Neuronal stem cell (in vitro differentiated cells): ENCODE measurements around the gene SLC19A1.

Experiments used
- DNase-seq: peaks from one replicate; pipeline ENCODE4 v3.0.0-alpha.2; 2013; ENCODE audit warnings: low spot score
- H2AFZ ChIP-seq: one replicate; pipeline ENCODE4 v1.6.1; 2013; ENCODE audit warnings: mild to moderate bottlenecking, low read length, inconsistent platforms
- H2AK5ac ChIP-seq: 2 replicates; pipeline ENCODE4 v1.6.1; 2013; ENCODE audit warnings: low read depth, mild to moderate bottlenecking, inconsistent platforms, low read length, moderate library complexity, mixed read lengths
- H2BK120ac ChIP-seq: 2 replicates; pipeline ENCODE4 v1.6.1; 2013; ENCODE audit warnings: low read depth, mild to moderate bottlenecking, inconsistent platforms, low read length, moderate library complexity, mixed read lengths
- H2BK12ac ChIP-seq: one replicate; pipeline ENCODE4 v1.6.1; 2013; ENCODE audit warnings: low read length, inconsistent platforms
- H2BK15ac ChIP-seq: 2 replicates; pipeline ENCODE4 v1.6.1; 2013; ENCODE audit warnings: mild to moderate bottlenecking, low read length, inconsistent platforms, mixed read lengths
- H2BK5ac ChIP-seq: one replicate; pipeline ENCODE4 v1.6.1; 2013; ENCODE audit warnings: inconsistent platforms, mild to moderate bottlenecking, low read length, moderate library complexity
- H3K14ac ChIP-seq: one replicate; pipeline ENCODE4 v1.6.1; 2013; ENCODE audit warnings: low read length, inconsistent platforms
- H3K18ac ChIP-seq: 2 replicates; pipeline ENCODE4 v1.6.1; 2013; ENCODE audit warnings: low read length, inconsistent platforms
- H3K23ac ChIP-seq: 2 replicates; pipeline ENCODE4 v1.6.1; 2013; ENCODE audit warnings: low read depth, mild to moderate bottlenecking, mixed read lengths, low read length, inconsistent platforms; ENCODE audit not compliant: poor library complexity
- H3K27ac ChIP-seq: replicated peaks from 3 replicates; pipeline ENCODE4 v1.5.1; 2013; ENCODE audit warnings: low read length, inconsistent platforms
- H3K27me3 ChIP-seq, 3 experiments: 2 replicates each; pipeline ENCODE4 v1.6.1; 2013; ENCODE audit warnings: low read length in 3 of 3, mild to moderate bottlenecking in 2 of 3, inconsistent platforms in 1 of 3, low read depth in 1 of 3, mixed read lengths in 1 of 3, moderate library complexity in 1 of 3; ENCODE audit not compliant: control insufficient read depth in 3 of 3, insufficient read depth in 3 of 3
- H3K36me3 ChIP-seq, 2 donors: replicated peaks in 1 of 2; 2 replicates each; pipeline ENCODE4 v1.6.1; 2013; ENCODE audit warnings: low read length in 2 of 2; ENCODE audit not compliant: control insufficient read depth in 2 of 2, insufficient read depth in 2 of 2
- H3K4ac ChIP-seq: 2 replicates; pipeline ENCODE4 v1.6.1; 2013; ENCODE audit warnings: inconsistent platforms, mild to moderate bottlenecking, low read length, moderate library complexity
- H3K4me1 ChIP-seq, 2 donors: 1 replicate in 1 of 2; 2 replicates in 1 of 2; pipeline ENCODE4 v1.6.1; 2013; ENCODE audit warnings: low read length in 2 of 2, low read depth in 1 of 2; ENCODE audit not compliant: control insufficient read depth in 2 of 2, insufficient read depth in 1 of 2
- H3K4me2 ChIP-seq: one replicate; pipeline ENCODE4 v1.6.1; 2013; ENCODE audit warnings: mild to moderate bottlenecking, low read length, inconsistent platforms; ENCODE audit not compliant: insufficient read depth, poor library complexity, severe bottlenecking
- H3K4me3 ChIP-seq, 2 donors: 2 replicates each; pipeline ENCODE4 v1.5.1; 2013; ENCODE audit warnings: low read length in 2 of 2, mild to moderate bottlenecking in 2 of 2, inconsistent platforms in 1 of 2, moderate library complexity in 1 of 2
- H3K79me1 ChIP-seq: one replicate; pipeline ENCODE4 v1.6.1; 2013; ENCODE audit warnings: low read depth, mild to moderate bottlenecking, inconsistent platforms, low read length, moderate library complexity
- H3K9ac ChIP-seq: one replicate; pipeline ENCODE4 v1.6.1; 2013; ENCODE audit warnings: mild to moderate bottlenecking, low read depth, low read length, inconsistent platforms; ENCODE audit not compliant: poor library complexity
- H3K9me3 ChIP-seq, 2 donors: replicated peaks in 1 of 2; 2 replicates each; pipeline versions ENCODE3 to v1.6.1; 2013; ENCODE audit warnings: low read length in 2 of 2, mild to moderate bottlenecking in 2 of 2, inconsistent platforms in 1 of 2, low read depth in 1 of 2, mixed read lengths in 1 of 2, moderate library complexity in 1 of 2; ENCODE audit not compliant: control insufficient read depth in 2 of 2, insufficient read depth in 1 of 2
- H4K8ac ChIP-seq: one replicate; pipeline ENCODE4 v1.6.1; 2013; ENCODE audit warnings: low read depth, mild to moderate bottlenecking, inconsistent platforms, low read length, moderate library complexity
- H4K91ac ChIP-seq: one replicate; pipeline ENCODE4 v1.6.1; 2013; ENCODE audit warnings: low read length, low read depth, mild to moderate bottlenecking, inconsistent platforms; ENCODE audit not compliant: poor library complexity
- WGBS, 2 donors: extraction: QIAGEN DNeasy Blood & Tissue Kit; methylation state at CpG; one replicate each; pipeline ENCODE4 v1.1.7; 2013; ENCODE audit warnings: missing lambda C conversion rate in 2 of 2, mixed read lengths in 1 of 2; ENCODE audit not compliant: insufficient read length in 2 of 2, insufficient replicate concordance in 1 of 2; ENCODE audit errors: extremely low coverage in 2 of 2; 5-methylcytosine and 5-hydroxymethylcytosine counted together

The SLC19A1 gene

DNA sequence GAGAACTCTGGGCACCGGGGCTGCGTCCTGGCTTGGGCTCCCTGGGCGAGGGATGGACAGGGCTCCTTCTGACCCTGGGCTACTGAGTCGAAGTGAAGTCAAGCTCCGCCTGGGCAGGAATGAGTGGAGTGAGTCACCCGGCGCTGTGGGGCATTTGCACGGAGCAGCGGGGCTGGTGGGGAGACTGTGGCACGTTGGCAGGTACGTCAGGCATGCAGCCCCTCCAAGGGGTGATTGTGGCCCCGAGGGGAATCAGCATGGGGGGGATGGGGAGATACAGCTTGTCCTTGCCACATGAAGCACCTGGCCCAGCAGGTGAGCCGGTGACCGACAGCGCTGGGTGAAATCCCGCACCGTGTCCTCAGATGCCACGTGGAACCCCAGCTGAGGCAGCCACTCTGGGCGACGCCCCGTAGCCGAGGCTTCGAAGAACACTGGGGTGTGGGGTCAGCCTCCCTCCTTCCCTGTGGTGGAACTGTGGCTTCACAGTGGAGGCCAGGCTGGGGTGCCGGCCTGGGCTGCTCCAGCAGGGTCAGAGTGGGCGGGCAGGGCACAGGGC, 74.9 kb downstream of the SLC19A1 start:
- DNase-seq: no peak
- no peak overlapping the region for H3K4me3 ChIP-seq
- peaks cover 0 to 76% (median 0%) of the 10 kb centered on the region in 3 experiments for H3K27me3 ChIP-seq
- H2BK5ac ChIP-seq: no peak overlapping the region
- peaks cover 13% of the 10 kb centered on the region for H3K79me1 ChIP-seq
- H3K9me3 ChIP-seq: peaks cover under 1 to 4% of the 10 kb centered on the region in 2 donors
- no peak overlapping the region for H2AFZ ChIP-seq
- peak overlapping the region; percentile 33 for H3K9ac ChIP-seq
- H2BK120ac ChIP-seq: no peak overlapping the region
- H3K14ac ChIP-seq: no peak overlapping the region
- WGBS, 2 donors: no CpG with 5 or more reads among the region's 25 CpGs
- peak overlapping the region; percentile 91 for H2BK15ac ChIP-seq
- no peak overlapping the region for H3K27ac ChIP-seq
- no peak overlapping the region for H4K91ac ChIP-seq
- peak overlapping the region; percentile 78 for H3K18ac ChIP-seq
- peak overlapping the region; percentile 91 for H2AK5ac ChIP-seq
- peaks cover 10 to 23% of the 10 kb centered on the region in 2 donors for H3K4me1 ChIP-seq
- H3K23ac ChIP-seq: peak overlapping the region; percentile 62
- H4K8ac ChIP-seq: peak overlapping the region; percentile 84
- no peaks in the 10 kb centered on the region for H3K36me3 ChIP-seq
- no peak overlapping the region for H3K4ac ChIP-seq
- H3K4me2 ChIP-seq: no peak overlapping the region
- H2BK12ac ChIP-seq: no peak overlapping the region

GRCh38 chr21:45466330-45467220, 75.7 kb downstream of the SLC19A1 start:
- WGBS, 2 donors: no CpG with 5 or more reads among the region's 30 CpGs
- no peak for DNase-seq
- Histone ChIP-seq H3K27me3 (peaks cover 0 to 76% (median 0%) of the 10 kb centered on the region in 3 experiments), H4K91ac (no peak overlapping the region), H3K36me3 (no peaks in the 10 kb centered on the region), H2BK120ac (no peak overlapping the region), H3K27ac (no peak overlapping the region), H3K4me2 (no peak overlapping the region), H2BK12ac (no peak overlapping the region), H3K9ac (no peak overlapping the region), H3K4ac (no peak overlapping the region), H3K14ac (no peak overlapping the region), H3K23ac (peak overlapping the region; percentile 62), H3K18ac (peak overlapping the region; percentile 78), H3K9me3 (peaks cover 4 to 7% of the 10 kb centered on the region in 2 donors), H3K79me1 (peaks cover 11% of the 10 kb centered on the region), H2BK5ac (no peak overlapping the region), H3K4me3 (no peak overlapping the region), H3K4me1 (peaks cover 10 to 19% of the 10 kb centered on the region in 2 donors), H4K8ac (no peak overlapping the region), H2AFZ (no peak overlapping the region), H2AK5ac (peak overlapping the region; percentile 91), H2BK15ac (peak overlapping the region; percentile 49)

DNA sequence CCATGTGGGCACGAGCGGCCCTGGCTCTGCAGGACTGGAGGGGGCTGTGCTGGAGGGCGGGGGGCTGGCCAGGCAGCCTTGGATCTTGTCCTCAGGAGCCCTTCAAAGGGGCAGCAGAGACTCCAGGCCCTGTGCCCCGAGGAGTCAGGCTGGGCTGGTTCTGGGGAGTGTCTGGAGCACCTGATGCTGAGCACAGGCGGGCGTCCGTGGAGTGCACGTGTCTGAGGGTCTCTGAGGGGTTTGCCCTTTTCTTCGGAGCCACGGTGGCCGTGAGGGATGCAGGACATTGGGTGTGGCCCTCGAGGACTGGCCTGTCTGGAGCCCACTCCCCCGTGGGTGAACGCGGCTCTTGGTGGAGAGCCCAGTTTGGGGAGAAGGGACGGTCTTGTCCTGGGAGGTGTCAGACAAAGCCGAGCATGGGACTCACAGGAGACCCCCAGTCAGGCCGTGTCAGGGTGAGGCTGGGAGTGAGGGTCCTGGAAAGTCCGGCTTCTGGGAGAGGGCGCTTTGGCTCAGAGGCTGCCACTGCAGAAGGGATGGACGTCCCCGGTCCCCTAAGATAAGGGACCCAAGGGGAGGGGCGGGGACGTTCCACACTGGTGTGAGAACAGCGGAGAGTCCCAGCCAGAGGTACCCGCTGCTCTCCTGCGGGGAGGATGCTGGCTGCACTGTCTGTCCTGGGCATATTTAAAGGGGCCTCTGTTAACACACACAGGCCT, 76.5 kb downstream of the SLC19A1 start:
- no peak overlapping the region for H3K4ac ChIP-seq
- peaks cover 12 to 14% of the 10 kb centered on the region in 2 donors for H3K9me3 ChIP-seq
- H2AK5ac ChIP-seq: peak overlapping the region; percentile 58
- H2BK12ac ChIP-seq: no peak overlapping the region
- H3K27ac ChIP-seq: no peak overlapping the region
- peaks cover 0 to 73% (median 0%) of the 10 kb centered on the region in 3 experiments for H3K27me3 ChIP-seq
- H3K14ac ChIP-seq: no peak overlapping the region
- H4K8ac ChIP-seq: no peak overlapping the region
- no peaks in the 10 kb centered on the region for H3K36me3 ChIP-seq
- H3K9ac ChIP-seq: peak overlapping the region; percentile 25
- H3K4me1 ChIP-seq: peaks cover 10 to 13% of the 10 kb centered on the region in 2 donors
- H3K18ac ChIP-seq: peak overlapping the region; percentile 70
- H2AFZ ChIP-seq: no peak overlapping the region
- no peak overlapping the region for H3K4me2 ChIP-seq
- peaks cover 10% of the 10 kb centered on the region for H3K79me1 ChIP-seq
- H2BK120ac ChIP-seq: no peak overlapping the region
- no peak overlapping the region for H2BK15ac ChIP-seq
- no peak for DNase-seq
- H4K91ac ChIP-seq: no peak overlapping the region
- no peak overlapping the region for H3K23ac ChIP-seq
- no peak overlapping the region for H3K4me3 ChIP-seq
- no peak overlapping the region for H2BK5ac ChIP-seq
- WGBS, 2 donors: no CpG with 5 or more reads among the region's 27 CpGs
